GM10847 (cell line): ENCODE data around the gene TXNIP.

Experiments used
- POLR2A ChIP-seq: IDR thresholded peaks from 2 replicates; pipeline ENCODE4 v1.6.1; 2011; ENCODE audit not compliant: insufficient read length; ENCODE audit errors: extremely low read depth

TXNIP gene

GRCh38 chr1:145993618-145994390 lies 2.6 kb downstream of the TXNIP start:
- no peak for TF ChIP-seq POLR2A

- TF ChIP-seq POLR2A, result no peak
These were observed 3.3 kb downstream of the TXNIP start for GRCh38 chr1:145992958-145993617.

- TF ChIP-seq POLR2A, result peak; percentile 30
These were observed 3.9 kb downstream of the TXNIP start for GRCh38 chr1:145992502-145992936.

- no peak for TF ChIP-seq POLR2A
These were observed 4.5 kb downstream of the TXNIP start for GRCh38 chr1:145991735-145992412.

- TF ChIP-seq POLR2A, result no peak
These were observed 6.0 kb downstream of the TXNIP start for GRCh38 chr1:145990249-145990855.

DNA sequence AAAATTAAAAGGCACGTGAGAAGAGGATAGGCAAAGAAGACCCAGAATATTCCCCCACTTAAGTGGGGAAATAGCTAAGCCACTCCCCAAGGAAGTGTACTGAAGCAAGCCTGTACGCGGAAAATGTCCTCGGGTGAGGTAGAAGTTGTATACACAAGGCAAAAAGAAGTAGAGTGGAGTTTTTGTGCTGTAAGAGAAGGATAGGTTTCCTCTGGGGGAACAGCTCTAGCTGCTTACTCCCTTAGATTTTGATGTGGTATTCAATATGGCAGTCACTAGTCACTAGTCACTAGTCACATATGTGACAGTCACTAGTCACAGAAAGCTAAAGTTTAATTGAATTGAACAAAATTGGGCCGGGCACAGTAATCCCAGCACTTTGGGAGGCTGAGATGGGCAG lies 7.6 kb downstream of the TXNIP start:
- TF ChIP-seq POLR2A, result no peak

GRCh38 chr1:145987926-145988325 lies 8.5 kb downstream of the TXNIP start:
- TF ChIP-seq POLR2A, result no peak

GRCh38 chr1:145986551-145986950 lies 9.8 kb downstream of the TXNIP start:
- no peak for TF ChIP-seq POLR2A

GRCh38 chr1:145985502-145986439 lies 10.6 kb downstream of the TXNIP start:
- TF ChIP-seq POLR2A, result no peak

GRCh38 chr1:145985129-145985501 lies 11.3 kb downstream of the TXNIP start:
- TF ChIP-seq POLR2A, result no peak

DNA sequence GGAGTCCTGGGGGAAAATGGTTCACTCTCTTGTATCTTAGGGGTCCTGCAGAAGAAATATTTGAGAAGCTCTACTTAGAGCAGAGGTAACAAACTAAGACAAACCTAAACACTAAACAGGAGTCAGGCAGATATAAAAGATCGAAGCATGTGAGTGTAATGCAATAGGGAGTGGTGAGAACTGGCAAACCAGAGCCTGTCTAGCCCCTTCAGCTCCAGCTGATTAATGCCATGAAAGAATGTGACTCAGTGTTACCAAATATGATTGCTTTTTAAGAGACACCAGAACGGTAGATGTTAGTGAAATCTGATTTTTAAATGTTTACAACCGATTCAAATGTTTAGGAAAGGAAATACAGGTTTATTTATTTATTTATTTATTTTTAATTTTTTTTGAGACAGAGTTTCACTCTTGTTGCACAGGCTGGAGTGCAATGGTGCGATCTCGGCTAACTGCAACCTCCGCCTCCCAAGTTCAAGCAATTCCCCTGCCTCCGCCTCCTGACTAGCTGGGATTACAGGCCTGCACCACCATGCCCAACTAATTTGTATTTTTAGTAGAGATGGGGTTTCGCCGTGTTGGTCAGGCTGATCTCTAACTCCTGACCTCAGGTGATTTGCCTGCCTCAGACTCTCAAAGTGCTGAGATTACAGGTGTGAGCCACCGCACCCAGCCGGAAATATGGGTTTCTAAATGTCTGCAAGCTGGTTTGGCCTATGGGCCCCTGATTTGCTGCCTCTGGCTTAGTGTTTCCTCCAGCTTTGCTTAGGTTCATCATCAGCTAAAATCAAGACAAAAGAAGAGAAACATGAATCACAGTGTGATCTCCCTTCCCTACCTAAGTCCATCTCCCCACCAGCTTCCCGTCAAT lies 12.2 kb downstream of the TXNIP start:
- TF ChIP-seq POLR2A, result no peak

- TF ChIP-seq POLR2A, result no peak
These were observed 13.1 kb downstream of the TXNIP start for GRCh38 chr1:145983206-145983675.

DNA sequence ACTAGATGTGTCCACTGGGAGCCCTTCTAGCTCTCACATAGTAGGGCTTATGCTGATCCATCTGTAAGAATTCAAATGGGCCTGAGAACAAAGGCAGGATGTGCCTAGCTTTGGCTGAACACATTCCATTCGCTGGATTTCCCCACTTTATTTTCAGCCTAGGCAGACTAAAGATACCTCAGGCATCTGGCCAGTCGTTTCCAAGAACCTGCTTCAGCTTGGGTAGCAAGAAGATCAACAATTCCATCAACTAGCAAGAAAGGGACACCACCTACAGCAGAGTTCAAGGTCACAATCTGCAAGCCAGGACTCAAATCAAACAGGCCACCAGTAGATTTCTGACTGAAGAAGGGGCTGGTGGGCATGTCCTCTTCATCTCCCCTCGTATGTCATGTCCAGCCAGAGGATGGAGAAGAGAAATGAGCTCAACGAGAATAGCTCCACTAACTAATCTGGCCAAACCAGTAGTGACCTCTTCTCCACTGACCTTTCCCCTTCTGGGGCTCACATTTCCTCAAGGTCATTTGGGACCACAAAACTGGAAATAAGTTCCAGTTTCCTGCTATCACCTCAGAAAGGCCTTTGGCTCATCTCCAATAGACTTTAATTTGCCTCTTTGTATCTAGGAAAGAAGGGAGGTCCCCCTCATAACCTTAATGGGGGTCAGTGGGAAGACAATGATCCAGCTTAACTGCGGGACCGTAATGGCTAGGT lies 14.2 kb downstream of the TXNIP start:
- TF ChIP-seq POLR2A, result no peak
